Measurements from ENCODE around the gene ERP27.

ERP27 gene
- 15.9 reads per million, percentile 42 among the genes with 10 or more reads in this experiment for total RNA-seq

GRCh38 chr12:14938301-14938700, at the start of gene ERP27:
Gene ERP27, minus strand, starts transcription at chr12:14938537. Its CDS starts 29 bp downstream, at chr12:14938508.
- DNase-seq, result no peak

GRCh38 chr12:14988035-14988434, 49.7 kb upstream of the ERP27 start:
- DNase-seq, result no peak

- no peak for DNase-seq
Measured at GRCh38 chr12:14986449-14986848, 48.1 kb upstream of the ERP27 start.

- no peak for DNase-seq
Measured at GRCh38 chr12:14984766-14985285, 46.5 kb upstream of the ERP27 start.

- DNase-seq, result no peak
Measured at GRCh38 chr12:14984036-14984435, 45.7 kb upstream of the ERP27 start.

- DNase-seq, result no peak
Measured at GRCh38 chr12:14982991-14983390, 44.7 kb upstream of the ERP27 start.

GRCh38 chr12:14982562-14982961, 44.2 kb upstream of the ERP27 start:
- no peak for DNase-seq

DNA sequence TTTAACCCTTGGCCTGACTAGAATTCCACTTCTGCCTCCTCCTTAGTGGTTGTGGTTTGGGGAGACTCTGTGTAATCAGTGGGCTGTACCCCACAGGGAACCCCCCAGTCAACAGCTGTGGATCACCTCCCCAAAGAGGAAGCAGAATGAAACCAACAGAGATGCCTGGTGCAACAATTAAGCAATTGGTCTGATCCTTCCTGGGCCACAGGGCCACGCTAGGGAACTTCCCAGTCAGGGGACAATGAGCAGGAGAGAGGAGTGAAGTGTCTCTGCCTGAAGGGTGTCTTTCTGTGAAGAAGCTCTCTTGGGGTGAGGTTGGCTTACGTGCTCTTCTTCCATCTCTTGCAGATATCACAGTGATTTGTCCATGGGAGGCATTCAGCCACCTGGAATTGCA, 42.7 kb upstream of the ERP27 start:
- DNase-seq, result no peak

DNA sequence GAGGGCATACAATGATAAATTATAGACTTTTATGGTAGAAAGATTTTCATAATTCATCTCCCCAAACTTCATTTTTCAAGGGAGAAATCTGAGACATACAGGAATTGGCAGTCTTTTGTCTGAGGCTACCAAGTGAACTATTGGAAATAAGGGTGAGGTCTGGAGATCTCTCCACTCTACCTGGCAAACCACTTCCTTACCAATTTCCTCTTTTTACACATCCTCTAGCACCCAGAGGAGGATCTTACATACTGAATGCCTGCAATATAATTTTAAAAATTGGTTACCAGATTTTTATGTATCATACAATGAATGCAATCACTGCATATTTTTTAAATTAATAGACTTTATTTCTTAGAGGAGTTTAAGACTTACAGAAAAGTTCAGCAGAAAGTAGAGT, 41.1 kb upstream of the ERP27 start:
- no peak for DNase-seq

GRCh38 chr12:14976658-14977057, 38.3 kb upstream of the ERP27 start:
- no peak for DNase-seq

GRCh38 chr12:14975457-14975856, 37.1 kb upstream of the ERP27 start:
- DNase-seq, result no peak

DNA sequence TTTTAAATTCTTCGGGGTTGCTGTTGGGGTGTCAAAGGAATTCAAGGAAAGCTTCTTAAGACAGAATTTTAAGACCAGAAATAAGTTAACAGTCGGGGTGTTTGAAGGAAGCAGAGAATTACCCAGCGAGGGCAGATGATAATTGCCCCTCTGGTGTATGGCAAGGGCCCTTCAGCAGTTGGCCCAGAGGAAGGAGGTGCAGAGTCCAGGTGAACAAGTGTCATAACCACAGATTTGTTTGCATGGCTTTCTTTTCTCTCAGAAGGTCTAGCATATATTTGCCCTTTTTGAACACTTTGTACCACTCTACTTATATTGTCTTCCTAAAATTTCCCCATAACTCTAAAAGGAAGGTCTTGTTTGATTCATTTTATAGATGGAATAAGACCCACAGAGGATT, 36.3 kb upstream of the ERP27 start:
- DNase-seq, result no peak

GRCh38 chr12:14972816-14973215, 34.5 kb upstream of the ERP27 start, which contains the start of gene PDE6H:
Gene PDE6H, plus strand, starts transcription at chr12:14973042. Its CDS starts 4,971 bp downstream, at chr12:14978013.
- DNase-seq, result no peak

DNA sequence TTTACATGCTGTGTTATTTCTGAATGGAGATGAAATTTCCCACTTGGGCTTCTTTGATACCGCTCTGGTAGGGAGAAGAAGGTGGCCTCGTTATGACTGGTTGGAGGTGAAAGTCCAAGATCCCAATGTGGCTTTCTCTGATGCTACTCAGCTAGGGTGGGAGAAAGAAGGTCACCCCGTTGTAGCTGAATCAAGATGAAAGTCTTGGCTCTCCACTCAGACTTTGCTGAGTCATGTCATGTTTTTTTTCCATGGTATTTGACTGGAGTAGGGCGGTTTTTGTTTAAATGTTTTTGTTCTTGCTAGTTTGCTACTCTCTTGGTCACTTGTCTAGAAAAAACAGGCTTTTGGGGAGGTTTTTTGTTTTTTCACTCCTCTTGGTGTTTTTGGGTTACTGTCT, 32.1 kb upstream of the ERP27 start:
- no peak for DNase-seq

- DNase-seq, result no peak
Measured at GRCh38 chr12:14968478-14968877, 30.1 kb upstream of the ERP27 start.

GRCh38 chr12:14965221-14965620, 26.9 kb upstream of the ERP27 start:
- no peak for DNase-seq

DNA sequence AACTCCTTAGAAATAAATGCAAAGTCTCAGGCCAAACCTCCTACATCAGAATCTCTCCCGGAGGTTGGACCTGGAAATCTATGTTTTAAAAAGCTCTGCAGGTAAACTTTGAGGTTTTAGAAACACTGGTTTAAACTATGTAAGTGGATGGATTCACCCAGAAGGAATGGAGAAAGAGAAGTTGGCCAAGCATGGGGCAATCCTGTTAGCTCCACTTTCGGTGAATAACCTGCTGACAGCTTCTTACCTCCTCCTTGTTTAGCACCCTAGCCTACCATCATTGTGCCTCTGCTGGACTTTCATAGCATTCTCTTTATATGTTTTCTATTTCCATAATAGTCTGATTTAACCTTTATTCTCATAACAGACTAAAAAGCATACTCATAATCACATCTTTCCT, 26.1 kb upstream of the ERP27 start:
- DNase-seq, result no peak

DNA sequence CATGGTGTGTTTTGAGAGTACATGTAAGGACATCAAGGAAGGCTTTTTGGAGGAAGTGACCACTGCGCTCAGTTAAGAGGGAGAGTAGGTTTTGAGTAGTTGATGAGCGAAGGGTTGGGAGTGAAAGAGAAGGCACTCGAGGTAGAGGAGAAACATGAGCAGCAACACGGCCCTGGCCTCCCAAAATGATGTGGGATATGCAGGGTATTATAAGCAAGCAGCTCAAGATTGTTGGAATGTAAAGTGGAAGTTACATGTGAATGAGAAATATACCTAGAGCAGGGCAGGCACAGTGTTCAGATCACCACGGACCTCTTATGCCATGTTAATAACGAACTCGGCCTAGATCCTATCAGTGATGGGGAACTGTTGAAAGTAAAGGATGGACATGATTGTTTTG, 25.2 kb upstream of the ERP27 start:
- DNase-seq, result no peak

GRCh38 chr12:14962797-14963196, 24.5 kb upstream of the ERP27 start:
- no peak for DNase-seq

DNA sequence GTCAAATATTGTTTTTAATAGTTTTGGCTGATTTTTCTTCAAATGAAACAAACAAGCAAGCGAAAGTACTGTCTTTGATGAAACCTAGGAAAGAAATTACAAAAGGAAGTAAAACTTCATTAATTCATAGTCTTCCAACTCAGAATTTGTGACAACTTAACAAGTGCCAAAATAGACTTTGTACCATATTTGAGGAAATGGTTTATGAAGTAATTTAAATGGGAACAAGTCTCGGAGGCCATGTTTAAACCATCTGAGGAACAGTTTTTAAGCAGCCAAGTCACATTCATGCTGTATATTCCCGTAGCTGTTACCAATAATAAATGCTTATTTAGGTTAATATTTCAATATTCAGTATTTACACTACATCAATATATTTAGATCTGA, 23.8 kb upstream of the ERP27 start:
- DNase-seq, result no peak

DNA sequence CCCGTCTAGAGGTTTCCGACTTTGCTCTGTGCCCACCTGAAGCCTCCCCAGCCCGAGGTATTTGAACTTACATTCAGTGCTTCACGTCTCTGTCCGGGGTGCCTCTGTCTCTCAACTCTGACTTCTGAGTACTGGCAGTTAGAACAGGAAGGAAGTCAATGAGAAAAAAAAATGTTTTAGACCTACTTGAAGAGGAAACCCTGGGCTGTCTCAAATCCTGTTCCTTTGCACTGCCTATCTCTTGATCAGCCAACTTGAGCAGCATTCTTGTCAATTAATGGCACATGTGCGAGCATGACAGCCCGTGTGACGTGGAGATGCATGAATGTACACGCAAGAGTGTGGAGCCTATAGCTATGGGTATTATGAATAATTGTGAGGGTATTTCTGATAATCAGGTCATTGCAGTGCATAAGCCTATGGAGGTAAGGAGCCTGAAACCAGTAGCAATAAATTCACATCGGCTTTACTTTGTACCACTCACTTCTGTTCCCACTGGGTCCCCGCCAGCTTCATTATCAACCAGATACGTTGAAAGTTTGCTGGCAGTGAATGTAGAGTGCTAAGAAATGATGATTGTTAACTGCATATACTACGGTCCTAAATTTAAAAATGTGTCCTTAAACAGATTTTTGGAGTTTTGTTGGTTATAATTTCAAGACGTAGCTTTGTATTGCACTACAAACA, 23.3 kb upstream of the ERP27 start, which contains the start of gene ARHGDIB:
Gene ARHGDIB, minus strand, starts transcription at position 136 of the 687 bp plus-strand sequence. CDS start 10,889 bp downstream, outside the sequence.
- DNase-seq, result peak; percentile 84

GRCh38 chr12:14960548-14961465, 22.5 kb upstream of the ERP27 start:
- peak; percentile 34 for DNase-seq

DNA sequence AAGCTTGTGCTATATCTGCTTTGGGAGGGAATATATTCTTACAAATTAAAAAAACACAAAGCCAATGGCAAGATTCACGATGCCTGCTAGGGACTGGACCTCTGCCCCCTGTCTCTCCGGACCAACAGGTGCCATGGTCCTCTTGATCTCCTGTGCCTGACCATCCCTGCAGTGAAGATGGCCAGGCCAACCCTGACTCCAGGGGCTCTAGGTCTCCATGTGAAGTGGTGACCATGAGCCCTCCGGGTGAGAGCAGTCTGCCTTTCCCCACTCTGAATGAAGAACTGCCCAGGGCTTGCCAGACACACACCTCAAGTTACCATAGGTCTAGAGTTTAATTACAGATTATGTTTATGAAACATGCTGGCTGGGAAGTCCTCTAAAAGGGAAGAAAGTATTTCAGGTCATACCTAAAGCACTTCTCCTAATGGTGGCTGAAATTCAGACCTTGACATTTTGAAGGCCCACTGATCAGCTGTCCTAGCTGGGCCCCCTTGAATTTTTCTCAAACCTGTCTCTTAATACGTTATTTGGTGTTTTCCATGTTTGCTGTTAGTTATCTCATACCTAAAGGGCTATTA, 21.7 kb upstream of the ERP27 start:
- no peak for DNase-seq

Measured in effector CD4-positive, alpha-beta T cell (primary cell).